AML-193 (cell line): ENCODE data around the gene PRKCA.

Experiments
- DNase-seq, 2 experiments: peaks; one replicate each; lab custom pipeline; 2025; lab: John Stamatoyannopoulos, UW

The PRKCA gene

GRCh38 chr17:66776999-66777688, 474.7 kb downstream of the PRKCA start:
- DNase-seq, result no peak

GRCh38 chr17:66777689-66778225, 475.3 kb downstream of the PRKCA start:
- no peak for DNase-seq

- no peak for DNase-seq
Measured at GRCh38 chr17:66778531-66779236, 476.3 kb downstream of the PRKCA start.

- DNase-seq, result no peak
Measured at GRCh38 chr17:66779237-66779606, 476.8 kb downstream of the PRKCA start.

GRCh38 chr17:66781135-66781534, 478.7 kb downstream of the PRKCA start:
- DNase-seq, result no peak

- DNase-seq, result no peak
Measured at GRCh38 chr17:66782851-66783250, 480.4 kb downstream of the PRKCA start.

GRCh38 chr17:66783656-66784381, 481.4 kb downstream of the PRKCA start:
- DNase-seq, result no peak

GRCh38 chr17:66784621-66785364, 482.4 kb downstream of the PRKCA start:
- DNase-seq, result no peak

- no peak for DNase-seq
Measured at GRCh38 chr17:66786107-66786506, 483.7 kb downstream of the PRKCA start.

GRCh38 chr17:66787914-66788313, 485.5 kb downstream of the PRKCA start:
- no peak for DNase-seq

- DNase-seq, result no peak
Measured at GRCh38 chr17:66789093-66789492, 486.7 kb downstream of the PRKCA start.

GRCh38 chr17:66789961-66790437, 487.6 kb downstream of the PRKCA start:
- no peak for DNase-seq

- no peak for DNase-seq
Measured at GRCh38 chr17:66790501-66791061, 488.2 kb downstream of the PRKCA start.

GRCh38 chr17:66791347-66791746, 488.9 kb downstream of the PRKCA start:
- DNase-seq, result peak; percentile 37 to 45

GRCh38 chr17:66793814-66794213, 491.4 kb downstream of the PRKCA start:
- no peak for DNase-seq

- no peak for DNase-seq
Measured at GRCh38 chr17:66795486-66795885, 493.1 kb downstream of the PRKCA start.

- DNase-seq, result no peak
Measured at GRCh38 chr17:66799849-66800537, 497.6 kb downstream of the PRKCA start.

- no peak for DNase-seq
Measured at GRCh38 chr17:66803474-66803951, 501.1 kb downstream of the PRKCA start.

GRCh38 chr17:66805567-66805966, 503.2 kb downstream of the PRKCA start:
- no peak for DNase-seq

GRCh38 chr17:66807182-66807581, 504.8 kb downstream of the PRKCA start:
- DNase-seq, result no peak

GRCh38 chr17:66809408-66809807, 507.0 kb downstream of the PRKCA start:
- no peak for DNase-seq
